OCI-LY3 (cell line): ENCODE measurements around the gene HDAC4.
A peak's percentile ranks its signal among the peaks of the same experiment; 100 is the strongest.

Experiments
- H2AFZ ChIP-seq: fragments of 200-600, 300-600 bp; shearing (Covaris generic); 2 replicates; pipeline ENCODE4 v1.6.0; 2014; ENCODE audit warnings: antibody characterized with exemption, low read depth, low read length
- H3K27ac ChIP-seq: fragments of 200-600, 300-600 bp; sonication (generic); 2 replicates; pipeline ENCODE4 v1.5.1; 2014; ENCODE audit warnings: mild to moderate bottlenecking, low read length, moderate library complexity, mixed read lengths
- H3K27me3 ChIP-seq: fragments of 200-600, 300-600 bp; sonication (generic); 2 replicates; pipeline ENCODE4 v1.6.1; 2014; ENCODE audit warnings: low read depth, low read length, mixed read lengths
- H3K36me3 ChIP-seq: fragments of 200-600, 300-600 bp; sonication (generic); replicated peaks from 2 replicates; pipeline ENCODE3; 2014; ENCODE audit warnings: low read depth, low read length, mixed read lengths
- H3K4me1 ChIP-seq: fragments of 300-600, 200-600 bp; sonication (generic); 2 replicates; pipeline ENCODE4 v1.6.1; 2014; ENCODE audit warnings: low read length, mixed read lengths
- H3K4me2 ChIP-seq: fragments of 200-600, 300-600 bp; sonication (generic); 2 replicates; pipeline ENCODE4 v1.6.1; 2014; ENCODE audit warnings: low read length, mixed read lengths
- H3K4me3 ChIP-seq: fragments of 300-600, 200-600 bp; sonication (generic); 2 replicates; pipeline ENCODE4 v1.5.1; 2014; ENCODE audit warnings: antibody characterized with exemption, mild to moderate bottlenecking, low read length, moderate library complexity
- H3K79me2 ChIP-seq: fragments of 300-600, 200-600 bp; shearing (Covaris generic); 2 replicates; pipeline ENCODE4 v1.6.1; 2014; ENCODE audit warnings: mild to moderate bottlenecking, low read length, mixed read lengths
- H3K9ac ChIP-seq: fragments of 300-600, 200-600 bp; shearing (Covaris generic); 2 replicates; pipeline ENCODE4 v1.6.0; 2014; ENCODE audit warnings: mild to moderate bottlenecking, low read length, moderate library complexity
- H3K9me3 ChIP-seq: fragments of 200-600, 300-600 bp; shearing (Covaris generic); 2 replicates; pipeline ENCODE4 v1.6.1; 2014; ENCODE audit warnings: low read length, mixed read lengths; ENCODE audit not compliant: insufficient read depth
- H4K20me1 ChIP-seq: fragments of 200-600, 300-600 bp; sonication (generic); 2 replicates; pipeline ENCODE4 v1.6.1; 2016; ENCODE audit warnings: low read length, mixed read lengths; ENCODE audit not compliant: insufficient read depth
- EZH2phosphoT487 ChIP-seq: fragments of 200-600 bp; shearing (Covaris generic); IDR thresholded peaks from 2 replicates; pipeline ENCODE4 v1.6.1; 2018; ENCODE audit warnings: antibody characterized with exemption, mixed run types, low read depth
- TF ChIP-seq, protein P1 (sequence below): fragments of 200-600, 300-600 bp; sonication (generic); IDR thresholded peaks from 2 replicates; pipeline ENCODE4 v1.5.1; 2014; ENCODE audit warnings: antibody characterized with exemption, low read length, low read depth

The HDAC4 gene

GRCh38 chr2:239327536-239328350 is 73.1 kb downstream of the HDAC4 start:
- Histone ChIP-seq H3K9ac (no peak overlapping the region), H3K4me2 (peak overlapping the region; percentile 54), H3K27me3 (no peaks in the 10 kb centered on the region), H3K79me2 (no peaks in the 10 kb centered on the region), H3K27ac (no peak overlapping the region), H3K9me3 (no peaks in the 10 kb centered on the region), H3K4me1 (peaks cover 15% of the 10 kb centered on the region), H3K4me3 (peak overlapping the region; percentile 42; the same call in 1 of the 2 replicates), H2AFZ (no peak overlapping the region), H4K20me1 (peaks cover 2% of the 10 kb centered on the region; the same call in 1 of the 2 replicates), H3K36me3 (no peaks in the 10 kb centered on the region)
- TF ChIP-seq, protein P1, sequence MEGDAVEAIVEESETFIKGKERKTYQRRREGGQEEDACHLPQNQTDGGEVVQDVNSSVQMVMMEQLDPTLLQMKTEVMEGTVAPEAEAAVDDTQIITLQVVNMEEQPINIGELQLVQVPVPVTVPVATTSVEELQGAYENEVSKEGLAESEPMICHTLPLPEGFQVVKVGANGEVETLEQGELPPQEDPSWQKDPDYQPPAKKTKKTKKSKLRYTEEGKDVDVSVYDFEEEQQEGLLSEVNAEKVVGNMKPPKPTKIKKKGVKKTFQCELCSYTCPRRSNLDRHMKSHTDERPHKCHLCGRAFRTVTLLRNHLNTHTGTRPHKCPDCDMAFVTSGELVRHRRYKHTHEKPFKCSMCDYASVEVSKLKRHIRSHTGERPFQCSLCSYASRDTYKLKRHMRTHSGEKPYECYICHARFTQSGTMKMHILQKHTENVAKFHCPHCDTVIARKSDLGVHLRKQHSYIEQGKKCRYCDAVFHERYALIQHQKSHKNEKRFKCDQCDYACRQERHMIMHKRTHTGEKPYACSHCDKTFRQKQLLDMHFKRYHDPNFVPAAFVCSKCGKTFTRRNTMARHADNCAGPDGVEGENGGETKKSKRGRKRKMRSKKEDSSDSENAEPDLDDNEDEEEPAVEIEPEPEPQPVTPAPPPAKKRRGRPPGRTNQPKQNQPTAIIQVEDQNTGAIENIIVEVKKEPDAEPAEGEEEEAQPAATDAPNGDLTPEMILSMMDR, result no peak
- TF ChIP-seq EZH2phosphoT487, result no peak

DNA sequence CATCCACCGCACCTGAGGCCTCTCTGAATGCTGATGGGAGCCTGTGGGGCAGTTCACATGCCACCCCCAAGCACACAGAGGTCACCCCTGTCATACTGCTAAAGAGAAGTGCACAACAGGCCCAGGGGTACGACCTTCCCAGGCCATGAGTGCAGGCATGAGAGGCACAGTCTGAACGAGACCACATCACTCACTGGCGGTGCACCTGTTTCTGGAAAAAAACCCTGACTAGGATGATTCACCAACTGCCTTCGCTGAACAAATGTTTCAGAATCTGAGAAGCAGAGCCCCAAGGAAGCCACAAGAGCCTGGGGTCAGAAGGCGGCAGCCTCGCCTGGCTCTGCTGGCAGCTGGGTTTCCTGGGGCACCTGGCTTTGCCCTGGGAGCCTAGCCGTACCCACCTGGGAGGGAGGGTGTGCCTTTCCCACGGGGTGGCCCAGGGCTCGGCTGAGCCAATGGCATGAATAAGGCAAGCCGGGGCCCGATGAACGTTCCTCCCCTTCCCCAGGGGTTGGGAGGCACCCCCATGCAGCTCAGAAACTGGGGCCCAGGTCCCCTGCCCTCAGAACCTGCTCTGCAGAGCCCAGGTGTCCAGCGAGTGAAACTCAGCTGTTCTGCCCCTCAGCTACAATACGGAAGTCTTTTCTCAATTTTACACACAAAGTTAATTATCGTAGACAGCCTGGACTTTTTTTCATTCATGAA is 73.8 kb downstream of the HDAC4 start:
- no peaks in the 10 kb centered on the region for H3K27me3 ChIP-seq
- peak overlapping the region; percentile 54 for H3K4me2 ChIP-seq
- peaks cover 2% of the 10 kb centered on the region; the same call in 1 of the 2 replicates for H4K20me1 ChIP-seq
- no peaks in the 10 kb centered on the region for H3K36me3 ChIP-seq
- H3K9ac ChIP-seq, result no peak overlapping the region
- no peaks in the 10 kb centered on the region for H3K9me3 ChIP-seq
- H3K4me1 ChIP-seq, result peaks cover 15% of the 10 kb centered on the region
- TF ChIP-seq EZH2phosphoT487, result no peak
- TF ChIP-seq, protein P1, result no peak
- H3K79me2 ChIP-seq, result no peaks in the 10 kb centered on the region
- H2AFZ ChIP-seq, result no peak overlapping the region
- H3K27ac ChIP-seq, result no peak overlapping the region
- H3K4me3 ChIP-seq, result peak overlapping the region; percentile 42

GRCh38 chr2:239324456-239324855 is 76.4 kb downstream of the HDAC4 start:
- H3K4me1 ChIP-seq, result peaks cover 17% of the 10 kb centered on the region

More at GRCh38 chr2:239324456-239324855, 76.4 kb downstream of the HDAC4 start:
- H3K9me3 ChIP-seq, result no peaks in the 10 kb centered on the region
- no peak overlapping the region for H3K27ac ChIP-seq
- no peaks in the 10 kb centered on the region for H3K27me3 ChIP-seq
- H4K20me1 ChIP-seq, result peaks cover 2% of the 10 kb centered on the region; the same call in 1 of the 2 replicates
- TF ChIP-seq, protein P1, result no peak
- TF ChIP-seq EZH2phosphoT487, result no peak
- H3K79me2 ChIP-seq, result no peaks in the 10 kb centered on the region
- no peak overlapping the region for H3K4me3 ChIP-seq
- H3K9ac ChIP-seq, result no peak overlapping the region
- no peaks in the 10 kb centered on the region for H3K36me3 ChIP-seq
- no peak overlapping the region for H3K4me2 ChIP-seq
- H2AFZ ChIP-seq, result no peak overlapping the region
